Brain microvascular endothelial cell (primary cell): ENCODE measurements around the gene C20orf204.
"Not testable (repeated sequence)": the region's sequence is repeated elsewhere in the genome, so short reads cannot be mapped to it uniquely, and the experiment has no call there.

Source experiments
- DNase-seq: peaks from one replicate; pipeline ENCODE4 v3.0.0-alpha.2; 2020
- H3K27ac ChIP-seq: fragments of 250-450 bp; sonication (Bioruptor Pico); 2 replicates; pipeline ENCODE4 v1.5.1; 2020; ENCODE audit warnings: mild to moderate bottlenecking, moderate library complexity
- H3K27me3 ChIP-seq: fragments of 250-450 bp; sonication (Bioruptor Pico); replicated peaks from 2 replicates; pipeline ENCODE4 v1.5.1; 2020; ENCODE audit warnings: mild to moderate bottlenecking
- H3K36me3 ChIP-seq: fragments of 250-450 bp; sonication (Bioruptor Pico); replicated peaks from 2 replicates; pipeline ENCODE4 v1.5.1; 2020; ENCODE audit warnings: mild to moderate bottlenecking
- H3K4me3 ChIP-seq: 2 replicates; pipeline ENCODE4 v1.5.1; 2011; ENCODE audit warnings: low read depth, mild to moderate bottlenecking, control low read depth, low read length, moderate library complexity
- CTCF ChIP-seq: IDR thresholded peaks from 2 replicates; pipeline ENCODE4 v1.5.1; 2011; ENCODE audit warnings: low read depth, mild to moderate bottlenecking, moderate library complexity, low read length, control low read depth, inconsistent platforms; ENCODE audit errors: missing control alignments
- in situ Hi-C: cut with HindIII; loops from 2 replicates; pipeline ENCODE4 v1.10.0; 2017; ENCODE audit warnings: low sequenced_read_pairs, low pct_ligation_motif_present

Gene C20orf204

GRCh38 chr20:64006490-64006889 is 29.5 kb upstream of the C20orf204 start:
- no peak for DNase-seq
- Histone ChIP-seq H3K4me3 (no peak overlapping the region), H3K27me3 (no peaks in the 10 kb centered on the region), H3K27ac (no peak overlapping the region), H3K36me3 (peaks cover 67% of the 10 kb centered on the region)
- TF ChIP-seq CTCF: no peak
- in situ Hi-C loops: no loop called here

GRCh38 chr20:64006902-64007301 is 29.1 kb upstream of the C20orf204 start:
- Histone ChIP-seq H3K4me3 (no peak overlapping the region), H3K36me3 (peaks cover 65% of the 10 kb centered on the region), H3K27ac (no peak overlapping the region), H3K27me3 (no peaks in the 10 kb centered on the region)
- no peak for TF ChIP-seq CTCF
- in situ Hi-C loops: no loop called here
- DNase-seq: no peak

- Histone ChIP-seq H3K27ac (no peak overlapping the region), H3K36me3 (peaks cover 54% of the 10 kb centered on the region), H3K27me3 (no peaks in the 10 kb centered on the region), H3K4me3 (no peak overlapping the region)
- in situ Hi-C loops: no loop called here
- TF ChIP-seq CTCF: no peak
- peak; percentile 7 for DNase-seq
Measured at GRCh38 chr20:64009811-64010387, 26.1 kb upstream of the C20orf204 start.

- in situ Hi-C loops: no loop called here
- DNase-seq: no peak
Measured at GRCh38 chr20:64010711-64011237, 25.2 kb upstream of the C20orf204 start.

GRCh38 chr20:64011366-64011779 is 24.6 kb upstream of the C20orf204 start:
- DNase-seq: no peak
- H3K27me3 ChIP-seq: no peaks in the 10 kb centered on the region
- no peak overlapping the region for H3K27ac ChIP-seq
- H3K4me3 ChIP-seq: no peak overlapping the region
- in situ Hi-C loops: no loop called here
- H3K36me3 ChIP-seq: peaks cover 55% of the 10 kb centered on the region
- no peak for TF ChIP-seq CTCF

More at GRCh38 chr20:64010711-64011237, 25.2 kb upstream of the C20orf204 start:
- no peaks in the 10 kb centered on the region for H3K27me3 ChIP-seq
- H3K27ac ChIP-seq: no peak overlapping the region
- H3K36me3 ChIP-seq: peaks cover 57% of the 10 kb centered on the region
- H3K4me3 ChIP-seq: no peak overlapping the region
- no peak for TF ChIP-seq CTCF

GRCh38 chr20:64012385-64013154 is 23.4 kb upstream of the C20orf204 start:
- peaks cover 57% of the 10 kb centered on the region for H3K36me3 ChIP-seq
- in situ Hi-C loops: not testable (repeated sequence)

More at GRCh38 chr20:64012385-64013154, 23.4 kb upstream of the C20orf204 start:
- not testable (repeated sequence) for DNase-seq, H3K4me3 ChIP-seq, H3K27me3 ChIP-seq, H3K27ac ChIP-seq
